SW480 (cell line): ENCODE results near the gene MUSTN1.
A peak's percentile ranks its signal among the peaks of the same experiment; 100 is the strongest.

Source experiments
- DNase-seq: peaks from one replicate; pipeline ENCODE4 v3.0.0-alpha.2; 2016; ENCODE audit warnings: low spot score

The MUSTN1 gene

DNA sequence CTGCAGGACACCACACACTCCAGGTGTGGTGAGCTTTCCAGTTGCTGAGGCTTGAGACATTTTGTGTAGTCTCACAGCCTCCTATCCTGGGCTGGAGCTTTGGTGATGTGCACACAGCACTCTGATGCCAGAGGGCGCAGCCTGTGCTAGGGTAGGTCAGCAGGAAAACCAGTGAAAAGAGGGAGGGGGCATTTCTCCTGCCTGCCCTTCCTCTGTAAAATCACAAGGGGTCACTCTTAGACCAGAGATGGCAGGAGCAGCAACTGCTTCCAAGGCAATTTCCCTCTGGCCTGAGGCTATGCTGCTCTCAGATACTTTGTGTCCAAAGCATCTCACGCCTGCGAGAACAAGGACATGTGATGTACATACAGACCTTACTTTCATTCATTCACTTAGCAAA lies 16.5 kb upstream of the MUSTN1 start:
- peak; percentile 63 for DNase-seq

DNA sequence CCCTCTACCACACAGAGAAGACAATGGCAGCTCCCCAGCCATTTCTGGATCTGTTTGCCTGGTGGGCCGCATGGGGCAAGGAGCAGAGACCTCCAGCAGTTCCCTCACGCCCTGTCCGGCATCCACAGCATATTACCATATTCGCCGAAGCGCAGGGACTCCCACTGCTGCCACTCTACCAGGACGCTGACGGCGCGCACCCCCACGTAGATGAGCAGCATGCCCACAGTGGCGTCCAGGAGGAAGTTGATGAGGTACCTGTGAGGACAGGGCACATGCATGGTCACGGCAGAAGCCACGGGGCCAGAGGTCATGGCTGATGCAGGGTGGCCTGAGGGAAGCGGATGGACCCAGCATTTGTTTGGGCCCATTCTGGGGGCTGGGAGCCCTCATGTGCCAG lies 14.8 kb upstream of the MUSTN1 start:
- no peak for DNase-seq

DNA sequence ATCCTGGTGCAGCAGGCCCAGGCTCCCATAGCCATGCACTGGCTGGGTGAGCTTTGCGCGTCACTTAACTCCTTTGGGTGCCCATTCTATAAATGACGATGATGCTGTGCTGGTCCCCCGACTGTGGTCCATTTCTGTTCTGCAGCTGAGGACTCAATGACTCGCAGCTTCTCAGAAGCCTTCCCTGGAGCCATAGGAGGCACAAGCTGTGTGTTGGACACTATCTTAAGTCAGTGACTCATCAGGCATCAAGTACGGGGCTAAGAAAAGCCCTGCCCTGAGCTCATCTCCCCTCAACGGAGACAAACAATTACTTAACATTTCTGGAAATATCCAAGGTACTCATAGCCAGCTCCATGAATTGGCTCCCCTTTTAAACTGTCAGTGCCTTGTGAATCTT lies 13.8 kb upstream of the MUSTN1 start:
- DNase-seq, result no peak

DNA sequence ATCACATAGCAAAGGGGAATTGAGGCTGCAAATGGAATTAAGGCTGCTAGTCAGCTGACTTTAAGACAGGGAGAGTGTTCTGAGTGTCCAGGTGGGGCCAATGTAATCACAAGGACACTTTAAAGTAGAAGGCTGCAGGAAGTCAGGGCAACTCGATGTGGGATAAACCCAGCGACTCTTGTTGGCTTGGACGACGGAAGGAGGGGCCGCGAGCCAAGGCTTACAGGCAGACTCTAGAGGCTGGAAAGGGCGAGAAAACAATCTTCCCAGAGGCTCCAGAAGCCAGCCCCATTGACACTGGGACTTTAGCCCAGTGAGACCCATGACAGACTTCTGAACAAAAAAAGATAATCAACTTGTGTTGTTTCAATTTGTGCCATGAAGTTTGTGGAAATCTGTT lies 12.9 kb upstream of the MUSTN1 start:
- no peak for DNase-seq

DNA sequence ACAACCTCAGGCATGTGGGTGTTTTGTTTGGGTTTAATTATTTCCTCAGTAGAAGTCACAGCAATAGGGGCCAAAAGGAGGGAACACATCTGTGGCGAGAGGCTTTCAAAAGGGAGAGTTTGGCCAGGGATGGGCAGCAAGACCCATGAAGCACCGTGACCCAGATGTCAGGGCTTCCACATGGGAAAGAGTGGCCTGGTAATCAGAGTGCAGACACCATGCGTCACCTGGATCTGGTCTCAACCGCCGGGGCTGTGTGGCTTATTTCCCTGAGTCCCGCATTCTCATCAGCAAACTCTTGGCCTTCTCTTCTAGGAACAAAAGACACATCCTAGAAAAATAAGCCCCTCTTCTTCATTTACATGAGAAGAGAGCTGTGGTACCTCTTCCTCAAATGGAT lies 12.4 kb upstream of the MUSTN1 start:
- DNase-seq, result no peak

DNA sequence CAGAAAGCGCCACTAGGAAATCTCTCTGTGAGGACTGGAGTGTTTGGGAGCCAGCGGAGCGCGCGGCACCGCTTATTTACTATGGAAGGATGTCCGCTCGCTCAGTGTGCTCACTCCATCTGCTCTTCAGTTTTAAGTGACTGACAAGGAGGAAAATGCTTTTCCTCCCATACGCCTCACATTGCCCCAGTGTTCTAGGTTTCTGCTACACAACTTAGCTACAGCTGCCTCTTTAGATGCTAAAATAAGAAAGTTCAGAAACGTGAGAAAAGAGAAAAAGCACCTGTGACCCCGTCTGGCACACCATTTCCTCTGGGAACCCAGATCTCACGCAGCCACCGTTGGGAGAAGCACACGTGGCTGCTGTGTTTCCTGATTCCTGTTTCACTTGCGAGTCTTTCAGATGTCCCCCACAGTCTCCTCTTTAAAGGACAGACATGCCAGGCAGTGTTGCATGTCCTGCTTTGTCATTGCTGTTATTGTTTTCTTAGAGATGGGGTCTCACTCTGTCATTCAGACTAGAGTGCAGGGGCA lies 11.7 kb upstream of the MUSTN1 start:
- no peak for DNase-seq

DNA sequence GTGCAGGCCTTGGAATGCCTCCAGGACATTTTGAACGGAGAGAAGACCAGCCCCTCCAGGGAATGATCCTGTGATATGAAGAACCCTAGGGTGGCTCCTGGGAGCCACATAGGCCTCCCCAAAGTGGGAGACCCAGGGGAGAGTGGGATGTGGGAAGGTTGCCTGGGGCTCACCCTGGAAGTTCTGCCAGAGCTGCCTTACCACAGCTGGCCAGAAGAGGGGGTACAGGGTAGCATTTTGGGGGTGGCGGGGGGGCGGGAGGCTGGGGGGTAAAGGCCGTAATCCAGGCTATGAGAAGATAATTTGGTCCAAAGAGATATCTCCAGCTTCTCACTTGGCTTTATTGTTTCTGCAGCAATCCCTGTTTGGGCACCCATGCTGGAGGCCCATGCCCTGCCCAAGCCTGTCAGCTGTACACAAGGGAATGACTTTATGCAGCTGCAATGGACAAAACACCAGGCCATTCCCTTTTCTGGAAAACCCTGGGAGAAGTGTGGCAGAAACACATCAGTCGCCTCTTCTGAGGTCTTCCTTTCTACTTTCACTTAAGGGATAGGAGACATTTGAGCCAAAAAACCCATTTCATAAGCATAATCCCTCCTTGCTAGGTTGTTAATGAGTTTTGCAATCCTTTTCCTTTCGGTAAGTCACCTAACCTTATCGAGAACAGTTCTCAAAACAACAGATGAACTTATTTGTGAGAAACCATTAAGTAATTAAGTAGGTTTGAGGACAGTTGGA lies 11.0 kb upstream of the MUSTN1 start:
- DNase-seq, result no peak

DNA sequence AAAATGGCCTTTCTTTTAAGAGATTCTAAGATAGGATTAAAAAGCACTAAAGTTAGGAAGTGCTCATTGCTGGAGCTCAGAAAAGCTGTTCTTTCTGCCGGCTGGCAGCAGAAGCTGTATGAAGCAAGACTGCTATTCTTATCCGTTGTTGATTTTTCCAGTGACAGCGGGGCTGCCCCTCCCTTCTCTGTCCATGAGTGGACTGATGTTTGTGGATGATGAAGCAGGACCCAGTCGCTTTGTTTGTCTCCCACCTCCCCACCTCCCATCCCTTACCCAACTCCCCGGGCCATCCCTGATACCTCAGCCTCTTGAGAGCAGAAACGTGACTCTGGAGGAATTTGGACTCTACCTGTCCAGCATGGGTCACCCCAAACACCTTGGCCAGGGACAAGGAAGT lies 10.3 kb upstream of the MUSTN1 start:
- no peak for DNase-seq

DNA sequence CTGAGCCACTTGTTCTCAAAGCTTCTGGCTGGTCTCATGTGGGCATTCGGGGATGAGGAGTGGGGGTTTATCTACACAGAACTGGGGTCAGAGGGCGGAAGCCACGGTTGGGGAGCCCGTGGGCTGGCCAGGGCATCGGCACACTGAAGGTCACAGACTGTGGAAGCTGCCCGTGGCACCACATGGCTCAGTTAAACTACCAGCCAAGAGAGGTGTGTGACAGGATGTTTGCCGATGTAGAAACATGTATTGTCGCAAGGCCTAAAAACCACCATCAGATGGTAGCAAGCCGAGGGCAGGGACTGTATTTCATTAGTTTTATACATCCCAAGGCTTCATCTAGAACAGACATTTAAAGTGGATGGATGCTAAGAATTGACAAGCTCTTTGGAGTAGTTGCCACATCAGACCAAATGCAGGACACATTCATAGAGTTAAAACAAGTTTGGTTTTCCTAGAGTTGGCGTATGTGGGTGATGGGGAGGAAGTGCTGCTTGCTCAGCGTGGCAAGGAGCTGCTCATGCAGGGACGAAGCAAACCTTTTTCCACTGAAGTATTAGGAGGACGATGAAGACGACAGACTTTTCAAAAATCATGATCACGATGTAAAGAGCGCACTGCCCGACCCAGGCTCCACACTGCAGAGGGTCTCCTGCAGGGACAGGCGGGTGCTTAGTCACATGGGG lies 9.6 kb upstream of the MUSTN1 start:
- DNase-seq, result no peak

DNA sequence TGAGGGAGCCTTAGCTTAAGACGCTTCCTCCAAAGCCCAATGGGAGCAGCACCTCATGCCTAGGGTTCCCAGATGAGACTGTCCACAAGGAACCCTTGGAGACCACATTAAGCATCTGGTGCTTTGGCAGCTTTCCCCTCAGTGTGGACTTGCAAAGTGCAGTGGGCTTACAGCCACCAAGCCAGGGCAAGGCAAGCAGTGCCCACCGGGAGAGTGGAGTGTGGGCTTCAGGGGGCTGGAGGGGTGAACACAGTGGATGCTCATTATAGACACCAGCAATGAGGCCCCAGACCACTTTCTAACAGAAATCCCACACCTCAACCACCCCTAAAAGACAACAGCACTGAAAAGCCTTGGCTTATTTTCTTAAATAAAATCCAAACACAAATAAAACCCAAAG lies 9.1 kb upstream of the MUSTN1 start:
- DNase-seq, result no peak

DNA sequence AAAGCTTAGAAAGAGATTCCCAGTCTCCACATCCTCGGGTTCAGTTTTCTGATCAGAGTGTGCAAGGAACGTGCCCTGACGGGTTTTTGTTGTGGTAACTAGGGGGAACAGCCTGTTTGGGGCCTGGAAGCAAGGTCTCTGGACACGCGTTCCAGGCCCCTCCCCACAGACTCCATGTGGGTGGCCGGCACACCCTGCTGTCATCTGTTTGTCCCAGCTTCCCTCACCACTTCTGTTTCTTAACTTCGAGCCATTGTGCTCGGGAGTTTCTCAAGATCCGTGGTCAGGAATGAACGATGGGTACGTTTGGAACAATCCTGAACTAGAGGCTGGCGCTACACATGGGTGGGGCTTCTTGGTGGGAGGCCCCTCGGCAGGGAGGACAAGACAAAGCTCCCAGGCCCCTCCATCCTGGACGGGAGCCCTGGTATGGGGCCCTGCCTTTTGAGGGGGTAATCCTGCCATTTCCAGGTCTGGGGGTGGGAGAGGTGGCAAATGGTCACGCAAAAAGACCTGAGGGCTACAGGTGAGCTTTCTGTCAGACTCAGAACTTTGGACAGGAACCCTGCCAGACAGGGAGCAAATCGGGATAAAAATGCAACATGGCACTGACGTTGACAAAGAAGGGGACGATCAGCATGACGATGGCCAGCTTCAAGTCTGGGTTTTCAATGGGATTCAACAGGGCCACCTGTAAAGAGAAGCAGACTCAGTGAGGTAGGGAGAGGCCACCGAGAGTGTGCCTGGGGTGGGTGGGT lies 8.5 kb upstream of the MUSTN1 start:
- no peak for DNase-seq

DNA sequence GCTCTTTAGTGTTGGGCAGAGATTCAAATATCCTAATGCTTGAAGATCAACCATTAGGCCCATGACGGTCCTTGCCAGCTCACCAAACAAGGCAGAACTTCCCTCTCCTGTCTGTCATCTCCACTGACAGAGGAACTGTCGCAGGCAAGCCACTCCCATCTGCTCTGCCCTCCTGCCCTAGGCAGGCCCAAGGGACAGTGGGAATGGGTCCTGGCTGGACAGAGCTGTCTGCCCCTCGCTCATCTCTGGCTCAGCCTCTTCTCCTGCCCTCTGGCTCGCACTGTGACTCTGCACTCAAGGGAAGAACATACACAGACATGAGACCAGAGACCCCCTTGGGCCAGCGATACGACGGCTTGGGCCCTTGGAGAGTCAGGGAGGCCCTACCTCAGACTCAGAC lies 7.6 kb upstream of the MUSTN1 start:
- no peak for DNase-seq

DNA sequence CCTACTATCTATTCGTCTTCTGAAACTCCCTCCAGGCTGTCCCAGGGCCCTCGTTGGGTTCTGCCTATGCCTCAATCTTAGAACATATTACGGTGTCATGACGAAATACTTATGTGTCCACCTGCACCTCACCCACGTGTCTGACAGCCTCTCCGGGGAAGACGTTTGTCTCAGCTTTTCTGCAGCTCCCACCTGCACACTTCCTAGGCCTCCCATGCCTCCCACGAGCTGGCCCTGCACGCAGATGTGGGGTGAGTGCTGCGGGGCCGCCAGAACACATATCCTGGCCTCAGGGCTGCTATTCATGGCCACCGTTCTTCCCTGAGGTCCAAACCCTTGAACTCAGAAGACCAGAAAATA lies 7.1 kb upstream of the MUSTN1 start:
- DNase-seq, result no peak

DNA sequence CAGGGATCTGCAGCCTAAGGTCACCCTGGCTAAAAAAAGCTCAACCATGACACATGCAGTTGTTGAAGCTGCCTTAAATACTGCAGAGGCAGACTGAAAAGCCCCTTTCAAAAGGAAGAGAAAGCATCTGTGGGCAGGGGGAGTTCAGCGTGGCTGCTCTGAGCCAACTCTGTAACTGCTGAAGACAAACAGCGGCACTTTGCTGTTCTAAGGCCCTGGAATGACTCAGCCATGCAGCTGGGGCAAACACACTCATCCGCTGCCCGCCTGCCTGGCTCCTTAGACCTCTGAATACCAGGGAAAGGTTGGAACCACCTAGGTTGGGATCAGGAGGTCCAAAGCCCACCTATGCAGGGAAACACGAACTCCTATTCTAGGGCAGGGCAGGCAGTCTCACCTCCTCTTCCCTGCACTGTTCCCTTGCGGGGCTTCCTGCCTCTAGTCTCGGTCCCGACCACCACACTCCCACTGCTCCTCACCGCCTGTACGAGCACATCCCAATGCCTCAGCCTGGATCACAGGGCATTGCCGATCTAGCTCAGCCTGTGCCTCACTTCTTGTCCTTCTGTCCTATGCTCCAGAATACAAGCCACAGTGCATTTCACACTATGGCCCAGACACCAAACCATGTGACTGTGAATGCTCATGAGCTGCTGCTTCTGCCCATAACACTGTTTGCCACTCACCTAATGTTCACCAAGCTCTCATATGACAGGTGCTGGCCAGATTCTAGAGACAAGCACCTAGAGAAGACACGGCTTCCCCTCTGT lies 6.6 kb upstream of the MUSTN1 start:
- DNase-seq, result no peak

DNA sequence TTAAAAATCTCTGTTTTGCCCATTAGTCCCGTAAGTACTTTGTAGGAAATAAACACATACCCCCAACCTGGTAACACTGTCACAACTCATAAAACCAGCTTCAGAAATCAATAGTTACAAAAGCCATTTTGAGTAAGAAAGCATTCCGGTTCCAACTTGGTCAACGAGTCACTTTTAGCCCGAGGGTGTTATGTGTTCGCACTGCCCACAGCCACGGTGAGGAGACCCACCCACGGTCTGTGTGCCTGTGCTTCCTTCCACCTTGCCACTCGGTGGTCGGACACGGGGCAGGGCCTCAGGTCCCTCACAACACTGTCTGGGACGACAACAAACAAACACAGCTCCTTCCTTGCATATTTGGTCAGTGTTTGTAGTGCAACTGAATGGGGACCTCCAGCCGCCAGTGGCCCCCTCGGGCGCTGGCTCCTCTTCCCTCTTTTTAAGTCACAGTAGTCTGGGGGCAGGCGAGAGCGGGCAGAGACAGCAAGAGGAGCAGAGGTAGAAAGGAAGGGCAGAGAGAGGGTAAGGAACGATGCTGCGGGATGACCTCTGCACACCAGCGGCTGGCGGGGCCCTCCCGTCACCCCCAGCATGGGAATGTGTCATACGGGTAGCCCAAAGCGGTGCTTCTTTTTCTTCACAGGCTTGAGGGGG lies 5.2 kb upstream of the MUSTN1 start:
- DNase-seq, result no peak

DNA sequence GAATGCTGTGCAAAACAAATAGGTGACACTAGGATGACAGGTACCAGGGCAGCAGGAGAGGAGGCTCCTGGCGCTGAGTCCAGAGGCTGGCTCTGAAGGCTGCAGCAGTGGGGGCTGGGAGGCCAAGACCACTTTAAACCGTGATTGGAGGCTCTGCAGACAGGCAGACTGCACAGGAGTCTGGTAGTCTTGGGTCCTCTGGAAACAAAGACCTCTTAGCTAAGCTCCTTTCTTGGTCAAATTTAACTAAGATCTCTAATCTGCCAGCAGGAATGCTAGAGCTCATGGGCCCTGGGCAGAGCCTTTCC lies 4.4 kb upstream of the MUSTN1 start:
- DNase-seq, result no peak

DNA sequence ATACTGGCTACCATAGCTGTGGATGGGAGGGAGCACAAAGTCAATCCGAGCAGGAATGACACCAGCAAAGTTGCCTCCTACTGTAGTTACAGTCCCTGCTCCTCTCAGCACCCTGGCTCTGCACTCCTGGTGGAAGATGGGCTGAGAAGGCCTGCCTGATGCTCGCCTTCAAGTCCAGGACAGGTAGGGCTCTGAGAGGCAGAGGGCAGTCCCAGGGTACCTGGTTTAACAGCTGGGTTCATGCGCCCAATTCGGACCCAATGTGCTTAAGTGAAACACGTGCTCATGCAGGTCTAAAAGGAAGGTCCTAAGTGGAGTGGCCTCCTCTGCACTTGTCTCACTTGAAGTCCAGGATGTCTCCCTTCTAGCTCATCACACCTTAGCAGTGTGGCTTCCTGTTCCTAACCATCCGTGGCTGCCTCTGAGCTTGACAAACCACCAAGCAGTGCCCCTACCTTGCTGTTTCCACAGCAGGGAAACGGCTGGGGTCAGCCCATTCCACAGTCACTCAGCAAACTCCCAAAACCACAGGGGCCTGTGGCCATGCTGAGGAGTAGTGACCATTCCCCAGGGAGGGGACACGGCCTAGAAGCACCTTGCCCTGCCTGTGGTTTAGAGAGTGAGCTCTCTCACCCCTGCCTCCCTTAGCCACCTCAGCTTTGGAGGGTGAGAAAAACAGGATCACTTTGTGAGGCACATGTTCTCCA lies 3.9 kb upstream of the MUSTN1 start:
- no peak for DNase-seq

DNA sequence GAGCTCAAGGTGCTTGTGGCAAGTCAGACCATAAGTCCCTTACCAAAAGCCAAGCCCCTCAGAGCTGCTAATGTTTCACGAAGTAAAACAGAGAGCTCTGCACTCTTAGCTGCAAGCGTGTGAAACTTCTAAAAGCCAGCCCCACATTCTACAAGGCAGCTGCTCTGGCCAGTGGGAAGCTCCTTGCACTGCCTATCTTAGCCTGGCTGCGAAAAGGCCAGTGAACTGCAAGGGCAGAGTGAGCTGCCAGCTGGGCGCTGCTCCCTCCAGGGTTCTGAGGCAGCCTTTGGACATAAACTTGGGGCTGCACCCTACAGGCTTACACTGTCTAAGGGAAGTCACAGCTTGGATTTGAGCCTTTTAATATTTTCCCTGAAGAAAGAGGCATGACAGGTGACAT lies 2.2 kb upstream of the MUSTN1 start:
- no peak for DNase-seq

DNA sequence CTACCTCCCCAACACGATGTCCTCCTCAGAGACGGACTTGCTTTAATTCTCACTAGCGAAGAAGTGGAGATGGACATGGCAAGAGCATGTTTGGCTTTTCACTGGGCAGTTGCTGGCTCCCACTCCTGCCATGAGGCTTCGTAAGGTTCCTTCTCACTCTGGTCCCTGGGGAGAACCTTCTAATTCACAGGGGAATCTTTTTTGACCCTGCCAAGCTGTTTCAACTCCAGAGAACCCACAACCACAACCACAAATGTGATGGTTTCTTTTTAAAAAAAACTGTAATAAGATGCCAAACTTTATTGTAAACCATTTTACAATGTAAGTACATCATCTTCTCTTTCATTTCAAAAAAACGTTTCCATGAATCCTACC lies 1.6 kb upstream of the MUSTN1 start:
- no peak for DNase-seq

DNA sequence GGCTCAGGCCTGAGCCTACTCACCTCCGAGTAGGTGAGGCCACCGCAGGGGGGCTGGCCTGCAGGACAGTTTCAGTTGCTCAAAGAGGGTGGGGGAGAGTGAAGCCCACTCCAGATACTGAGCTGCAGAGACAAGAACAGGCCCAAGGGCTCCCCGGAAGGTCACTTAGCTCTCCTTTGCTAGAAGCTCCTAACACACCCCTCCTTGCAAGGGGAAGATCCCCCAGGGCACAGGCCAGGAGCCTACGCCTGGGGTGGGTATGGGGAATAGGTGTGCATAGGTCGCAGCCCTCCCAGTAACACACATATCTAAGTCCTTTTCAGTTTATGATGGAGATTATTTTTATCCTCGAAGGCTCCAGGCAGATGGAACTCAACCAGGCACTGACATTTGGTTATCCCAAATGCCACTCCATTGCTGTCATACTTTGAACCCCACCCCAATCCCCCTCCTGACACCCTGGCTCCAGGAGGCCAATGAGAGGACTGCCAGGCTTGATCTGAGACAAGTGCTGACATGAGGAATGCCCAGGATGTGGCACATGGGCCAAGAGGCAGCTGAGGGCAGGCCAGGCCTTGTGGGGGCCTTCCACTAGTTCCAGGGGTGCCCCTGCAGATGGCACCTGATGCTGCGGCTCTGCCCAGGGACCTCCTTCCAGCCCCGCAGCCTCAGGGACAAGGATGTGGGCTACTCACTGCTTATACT lies 1.1 kb upstream of the MUSTN1 start:
- DNase-seq, result no peak

DNA sequence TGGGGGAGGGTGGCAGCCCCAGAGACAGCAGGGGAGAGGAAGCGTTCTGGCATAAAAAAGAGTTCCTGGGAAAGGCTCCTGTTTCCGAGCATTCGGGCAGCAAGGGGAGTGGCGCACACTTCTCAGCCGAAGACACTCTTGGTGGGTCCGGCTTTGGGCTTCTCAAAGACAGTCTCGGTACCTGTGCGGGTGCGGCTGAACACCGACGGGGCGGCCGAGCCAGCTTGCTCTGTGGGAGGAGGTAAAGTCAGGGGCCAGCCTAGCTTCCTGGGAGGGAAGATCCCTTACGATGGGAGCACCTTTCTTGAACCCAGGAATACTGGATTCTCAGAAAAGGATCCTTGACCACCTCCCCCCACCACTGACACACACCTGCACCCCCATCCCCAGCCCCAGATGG lies 1.6 kb downstream of the MUSTN1 start:
- DNase-seq, result no peak
